Activated CD4-positive, alpha-beta T cell treated with anti-CD3 and anti-CD28 coated beads, Interleukin-2, amount 10 ng/mL, durations not matched to agents 24 days and 14 days (primary cell): Measurements from ENCODE around the gene IRAK1. TPM values are rescaled to one million over a fixed set of nuclear protein-coding genes. Genes with fewer than 3 reads are reported as not detected.

ENCODE experiments used
- DNase-seq: peaks from one replicate; pipeline ENCODE4 v3.0.0; 2022
- H3K27ac Mint-ChIP-seq: one replicate; pipeline ENCODE4 v1.8.0; 2022; ENCODE audit warnings: mild to moderate bottlenecking, mixed read lengths
- H3K27me3 Mint-ChIP-seq: one replicate; pipeline ENCODE4 v1.8.0; 2022; ENCODE audit warnings: mixed read lengths
- H3K36me3 Mint-ChIP-seq: one replicate; pipeline ENCODE4 v1.8.0; 2022; ENCODE audit warnings: low read depth, mild to moderate bottlenecking, mixed read lengths
- H3K4me1 Mint-ChIP-seq: one replicate; pipeline ENCODE4 v1.8.0; 2021; ENCODE audit warnings: mixed read lengths
- H3K4me3 Mint-ChIP-seq: one replicate; pipeline ENCODE4 v1.8.0; 2022; ENCODE audit warnings: mild to moderate bottlenecking, moderate library complexity, mixed read lengths
- H3K9me3 Mint-ChIP-seq: one replicate; pipeline ENCODE4 v1.8.0; 2021; ENCODE audit warnings: mixed read lengths
- intact Hi-C: fragments of 100-400 bp; cut with micrococcal nuclease; formaldehyde crosslinking; loops from one replicate; pipeline ENCODE4 v1.15.1; 2023
- total RNA-seq: library from RNA; stranded (reverse); gene quantifications from 2 replicates; pipeline ENCODE4 v1.2.3, GENCODE V29; 2022

The IRAK1 gene
- total RNA-seq, 1 donor from 2014 or later: 192 TPM

GRCh38 chrX:153965406-153965805, 54.3 kb downstream of the IRAK1 start:
- no peak overlapping the region for H3K4me3 Mint-ChIP-seq
- peaks cover 22% of the 10 kb centered on the region for H3K4me1 Mint-ChIP-seq
- H3K27ac Mint-ChIP-seq: peak overlapping the region; percentile 56
- intact Hi-C loops: no loop called here
- H3K27me3 Mint-ChIP-seq: no peaks in the 10 kb centered on the region
- H3K9me3 Mint-ChIP-seq: no peaks in the 10 kb centered on the region
- H3K36me3 Mint-ChIP-seq: peaks cover 29% of the 10 kb centered on the region
- DNase-seq: no peak

GRCh38 chrX:153964105-153964504, 55.6 kb downstream of the IRAK1 start:
- peaks cover 20% of the 10 kb centered on the region for H3K4me1 Mint-ChIP-seq
- intact Hi-C loops: no loop called here
- H3K9me3 Mint-ChIP-seq: no peaks in the 10 kb centered on the region
- no peak overlapping the region for H3K27ac Mint-ChIP-seq
- DNase-seq: no peak
- peaks cover 29% of the 10 kb centered on the region for H3K36me3 Mint-ChIP-seq
- no peaks in the 10 kb centered on the region for H3K27me3 Mint-ChIP-seq
- H3K4me3 Mint-ChIP-seq: no peak overlapping the region

DNA sequence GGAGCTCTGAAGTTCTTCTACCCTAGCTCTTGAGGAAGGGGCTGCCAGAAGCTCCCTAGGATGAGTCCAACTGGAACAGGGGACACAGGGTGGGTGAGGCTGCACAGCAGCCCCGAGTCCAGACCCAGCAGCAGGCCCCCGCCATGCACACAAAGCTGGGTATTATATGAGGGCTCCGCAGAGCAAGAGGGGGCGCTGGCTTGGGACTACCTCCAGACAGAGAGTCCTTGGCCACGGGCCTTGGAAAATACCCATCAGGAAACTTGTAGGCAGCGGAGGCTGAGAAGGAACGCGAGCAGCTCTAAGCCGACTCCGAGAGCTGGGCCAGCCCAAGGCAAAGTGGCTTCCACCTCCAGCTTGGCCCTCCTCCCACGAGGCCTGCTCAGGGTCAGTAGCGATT, 56.2 kb downstream of the IRAK1 start:
- Mint-ChIP-seq H3K9me3 (no peaks in the 10 kb centered on the region), H3K4me3 (no peak overlapping the region), H3K36me3 (peaks cover 29% of the 10 kb centered on the region), H3K4me1 (peaks cover 20% of the 10 kb centered on the region), H3K27ac (no peak overlapping the region), H3K27me3 (no peaks in the 10 kb centered on the region)
- intact Hi-C loops: no loop called here
- no peak for DNase-seq

GRCh38 chrX:153961292-153961691, 58.4 kb downstream of the IRAK1 start:
- no peak overlapping the region for H3K27ac Mint-ChIP-seq

DNA sequence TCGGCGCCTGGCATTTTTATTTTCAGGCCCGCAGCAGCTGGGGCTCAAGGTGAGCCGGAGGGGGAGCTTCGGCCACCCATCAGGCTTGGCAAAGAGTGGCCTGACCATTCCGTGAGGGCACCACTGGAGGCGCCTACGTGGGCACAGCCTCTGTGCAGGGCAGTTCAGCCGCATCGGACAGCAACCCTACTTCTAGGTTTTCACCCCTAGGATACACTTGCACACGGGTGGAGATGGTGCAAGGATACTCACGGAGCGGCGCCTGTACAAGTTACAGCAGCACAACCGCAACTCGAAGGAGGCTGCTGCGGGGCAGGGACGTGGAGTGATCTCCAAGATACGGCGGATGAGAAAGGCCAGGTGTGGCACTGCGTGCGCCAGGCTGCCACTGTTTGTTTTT, 58.9 kb downstream of the IRAK1 start:
- no peak for DNase-seq
- Mint-ChIP-seq H3K27me3 (no peaks in the 10 kb centered on the region), H3K27ac (no peak overlapping the region), H3K9me3 (no peaks in the 10 kb centered on the region), H3K36me3 (peaks cover 30% of the 10 kb centered on the region), H3K4me3 (no peak overlapping the region), H3K4me1 (peaks cover 2% of the 10 kb centered on the region)
- intact Hi-C loops: no loop called here

More at GRCh38 chrX:153961292-153961691, 58.4 kb downstream of the IRAK1 start:
- Mint-ChIP-seq H3K4me3 (no peak overlapping the region), H3K27me3 (no peaks in the 10 kb centered on the region), H3K4me1 (peaks cover 3% of the 10 kb centered on the region), H3K9me3 (no peaks in the 10 kb centered on the region), H3K36me3 (peaks cover 29% of the 10 kb centered on the region)
- no peak for DNase-seq
- intact Hi-C loops: no loop called here

Other genes with a start within 250 kb of the IRAK1 start
- not detected in 2 replicates for gene SRPK3, start 238.9 kb downstream of the IRAK1 start, total RNA-seq
- 70.2 and 78.8 TPM in 2 replicates for gene IDH3G, start 225.5 kb downstream of the IRAK1 start, total RNA-seq
- 265 and 277 TPM in 2 replicates for gene SSR4, start 225.2 kb downstream of the IRAK1 start, total RNA-seq
- 0.26 and 0.58 TPM in 2 replicates for gene PDZD4, start 189.4 kb downstream of the IRAK1 start, total RNA-seq
- 1.3 and 1.6 TPM in 2 replicates for gene L1CAM, start 133.7 kb downstream of the IRAK1 start, total RNA-seq
- not detected in 2 replicates for gene AVPR2, start 115.2 kb downstream of the IRAK1 start, total RNA-seq
- gene ARHGAP4, start 93.6 kb downstream of the IRAK1 start, total RNA-seq: 135 and 137 TPM in 2 replicates
- 153 and 168 TPM in 2 replicates for gene NAA10, start 84.9 kb downstream of the IRAK1 start, total RNA-seq
- 13.7 and 15.1 TPM in 2 replicates for gene RENBP, start 75.3 kb downstream of the IRAK1 start, total RNA-seq
- gene HCFC1, start 48.1 kb downstream of the IRAK1 start, total RNA-seq: 107 and 109 TPM in 2 replicates
- gene TMEM187, start 47.1 kb downstream of the IRAK1 start, total RNA-seq: 2.4 and 3.8 TPM in 2 replicates
- gene MECP2, start 77.8 kb upstream of the IRAK1 start, total RNA-seq: 55.1 and 58.8 TPM in 2 replicates
- not detected in 2 replicates for gene OPN1LW, start 124.3 kb upstream of the IRAK1 start, total RNA-seq
- not detected in 2 replicates for gene OPN1MW, start 162.7 kb upstream of the IRAK1 start, total RNA-seq
- not detected in 2 replicates for gene OPN1MW2, start 199.9 kb upstream of the IRAK1 start, total RNA-seq
- not detected in 2 replicates for gene OPN1MW3, start 237.7 kb upstream of the IRAK1 start, total RNA-seq